HG02840 (cell line): Measurements from ENCODE around the gene DNAJC7.
"Not testable (repeated sequence)": the region's sequence is repeated elsewhere in the genome, so short reads cannot be mapped to it uniquely, and the experiment has no call there.

Experiments
- ATAC-seq: cut with Tn5 transposase; IDR thresholded peaks from one replicate; pipeline ENCODE4 v1.9.1; 2021; ENCODE audit warnings: mild to moderate bottlenecking, moderate library complexity, moderate number of reproducible peaks; ENCODE audit not compliant: unreplicated experiment, low FRiP score

Gene DNAJC7

GRCh38 chr17:42042598-42043319 is 25.5 kb upstream of the DNAJC7 start:
- ATAC-seq, result no peak

GRCh38 chr17:42041619-42042018 is 24.4 kb upstream of the DNAJC7 start:
- no peak for ATAC-seq

- no peak for ATAC-seq
Measured at GRCh38 chr17:42040818-42041217, 23.6 kb upstream of the DNAJC7 start.

- no peak for ATAC-seq
Measured at GRCh38 chr17:42039794-42040763, 22.8 kb upstream of the DNAJC7 start.

GRCh38 chr17:42038221-42038973 is 21.2 kb upstream of the DNAJC7 start:
- no peak for ATAC-seq

- ATAC-seq, result no peak
Measured at GRCh38 chr17:42034059-42034458, 16.8 kb upstream of the DNAJC7 start.

GRCh38 chr17:42031584-42031983 is 14.3 kb upstream of the DNAJC7 start:
- no peak for ATAC-seq

- no peak for ATAC-seq
Measured at GRCh38 chr17:42028791-42029127, 11.5 kb upstream of the DNAJC7 start.

GRCh38 chr17:42027961-42028790 is 10.9 kb upstream of the DNAJC7 start:
- ATAC-seq, result no peak

- ATAC-seq, result no peak
Measured at GRCh38 chr17:42027590-42027889, 10.3 kb upstream of the DNAJC7 start.

- no peak for ATAC-seq
Measured at GRCh38 chr17:42026857-42027589, 9.8 kb upstream of the DNAJC7 start.

- no peak for ATAC-seq
Measured at GRCh38 chr17:42025936-42026335, 8.7 kb upstream of the DNAJC7 start.

- no peak for ATAC-seq
Measured at GRCh38 chr17:42025191-42025579, 7.9 kb upstream of the DNAJC7 start.

GRCh38 chr17:42023524-42024349 is 6.5 kb upstream of the DNAJC7 start:
- no peak for ATAC-seq

GRCh38 chr17:42020845-42021244 is 3.6 kb upstream of the DNAJC7 start:
- not testable (repeated sequence) for ATAC-seq

GRCh38 chr17:42019509-42020404 is 2.5 kb upstream of the DNAJC7 start, which contains the start of gene NKIRAS2:
NKIRAS2 (plus strand) TSS chr17:42020090; CDS start chr17:42021578, 1,488 bp downstream.
- peak; percentile 53 for ATAC-seq

- no peak for ATAC-seq
Measured at GRCh38 chr17:42018988-42019387, 1.7 kb upstream of the DNAJC7 start.

- no peak for ATAC-seq
Measured at GRCh38 chr17:42018339-42018738, 1.1 kb upstream of the DNAJC7 start.
